B cell (primary cell): ENCODE measurements around the gene FSTL5.

Experiments
- CTCF ChIP-seq: fragments of 200-600 bp; IDR thresholded peaks from one replicate; pipeline ENCODE4 v1.8.0; 2022; ENCODE audit warnings: antibody characterized with exemption, mild to moderate bottlenecking
- EZH2 ChIP-seq: IDR thresholded peaks from 2 replicates; pipeline ENCODE4 v1.6.1; 2012; ENCODE audit warnings: borderline replicate concordance, low read depth, mild to moderate bottlenecking, moderate library complexity, low read length; ENCODE audit not compliant: insufficient read depth, poor library complexity, severe bottlenecking

GRCh38 chr4:162151386-162151785, 12.4 kb downstream of the FSTL5 start:
- TF ChIP-seq CTCF (no peak), EZH2 (no peak)
